Body of pancreas (tissue), 4 donors: ENCODE measurements around the gene ACSM5.

Experiments used
- POLR2A ChIP-seq, 3 donors: fragments of 450-650 bp; IDR thresholded peaks; one replicate each; pipeline ENCODE4 v1.6.1; 2016; ENCODE audit warnings: antibody characterized with exemption in 3 of 3, mild to moderate bottlenecking in 2 of 3
- TF ChIP-seq, protein P1 (sequence below), 7 experiments: fragments of 450-650 bp in 4 of 7; fragments of 200-600 bp in 3 of 7; sonication (generic) in 3 of 7; IDR thresholded peaks; one replicate each; pipeline ENCODE4 v1.5.1; 2016 to 2019; ENCODE audit warnings: antibody characterized with exemption in 7 of 7

GRCh38 chr16:20377181-20377580 lies 32.2 kb upstream of the ACSM5 start:
- TF ChIP-seq, protein P1, sequence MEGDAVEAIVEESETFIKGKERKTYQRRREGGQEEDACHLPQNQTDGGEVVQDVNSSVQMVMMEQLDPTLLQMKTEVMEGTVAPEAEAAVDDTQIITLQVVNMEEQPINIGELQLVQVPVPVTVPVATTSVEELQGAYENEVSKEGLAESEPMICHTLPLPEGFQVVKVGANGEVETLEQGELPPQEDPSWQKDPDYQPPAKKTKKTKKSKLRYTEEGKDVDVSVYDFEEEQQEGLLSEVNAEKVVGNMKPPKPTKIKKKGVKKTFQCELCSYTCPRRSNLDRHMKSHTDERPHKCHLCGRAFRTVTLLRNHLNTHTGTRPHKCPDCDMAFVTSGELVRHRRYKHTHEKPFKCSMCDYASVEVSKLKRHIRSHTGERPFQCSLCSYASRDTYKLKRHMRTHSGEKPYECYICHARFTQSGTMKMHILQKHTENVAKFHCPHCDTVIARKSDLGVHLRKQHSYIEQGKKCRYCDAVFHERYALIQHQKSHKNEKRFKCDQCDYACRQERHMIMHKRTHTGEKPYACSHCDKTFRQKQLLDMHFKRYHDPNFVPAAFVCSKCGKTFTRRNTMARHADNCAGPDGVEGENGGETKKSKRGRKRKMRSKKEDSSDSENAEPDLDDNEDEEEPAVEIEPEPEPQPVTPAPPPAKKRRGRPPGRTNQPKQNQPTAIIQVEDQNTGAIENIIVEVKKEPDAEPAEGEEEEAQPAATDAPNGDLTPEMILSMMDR (IDR thresholded peaks at IDR 0.05): no peak
- no peak for TF ChIP-seq POLR2A (IDR thresholded peaks at IDR 0.05)
